HG03025 (cell line): Measurements from ENCODE around the gene XRCC3.

Source experiments
- ATAC-seq: cut with Tn5 transposase; IDR thresholded peaks from one replicate; pipeline ENCODE4 v1.9.1; 2021; ENCODE audit warnings: mild to moderate bottlenecking, moderate library complexity; ENCODE audit not compliant: unreplicated experiment, low FRiP score

XRCC3 gene

GRCh38 chr14:103715052-103716000 is at the start of gene XRCC3, which contains the start of gene ZFYVE21:
Gene XRCC3 (minus strand): TSS chr14:103715451. CDS start chr14:103711087, 4,364 bp downstream.
Gene ZFYVE21 (plus strand): TSS chr14:103715810. CDS start chr14:103715842, 32 bp downstream.
- ATAC-seq: peak; percentile 88

GRCh38 chr14:103763730-103764488 is 48.7 kb upstream of the XRCC3 start:
- ATAC-seq: no peak

- ATAC-seq: no peak
These were observed 47.3 kb upstream of the XRCC3 start for GRCh38 chr14:103762541-103762940.

GRCh38 chr14:103762036-103762435 is 46.8 kb upstream of the XRCC3 start:
- no peak for ATAC-seq

GRCh38 chr14:103758059-103758776 is 43.0 kb upstream of the XRCC3 start:
- ATAC-seq: no peak

GRCh38 chr14:103755060-103755459 is 39.8 kb upstream of the XRCC3 start:
- no peak for ATAC-seq

GRCh38 chr14:103753774-103754173 is 38.5 kb upstream of the XRCC3 start:
- ATAC-seq: no peak

- no peak for ATAC-seq
These were observed 34.6 kb upstream of the XRCC3 start for GRCh38 chr14:103749860-103750259.

- no peak for ATAC-seq
These were observed 34.2 kb upstream of the XRCC3 start for GRCh38 chr14:103749452-103749851.

GRCh38 chr14:103748534-103748857 is 33.2 kb upstream of the XRCC3 start:
- no peak for ATAC-seq

GRCh38 chr14:103746701-103747100 is 31.4 kb upstream of the XRCC3 start:
- ATAC-seq: no peak

- no peak for ATAC-seq
These were observed 30.2 kb upstream of the XRCC3 start for GRCh38 chr14:103745424-103745823.

- ATAC-seq: no peak
These were observed 29.6 kb upstream of the XRCC3 start for GRCh38 chr14:103744621-103745395.

- ATAC-seq: no peak
These were observed 28.4 kb upstream of the XRCC3 start for GRCh38 chr14:103743691-103744090.

GRCh38 chr14:103742499-103743255 is 27.4 kb upstream of the XRCC3 start:
- no peak for ATAC-seq

GRCh38 chr14:103741876-103742275 is 26.6 kb upstream of the XRCC3 start:
- no peak for ATAC-seq

GRCh38 chr14:103740991-103741689 is 25.9 kb upstream of the XRCC3 start:
- ATAC-seq: no peak

- no peak for ATAC-seq
These were observed 24.7 kb upstream of the XRCC3 start for GRCh38 chr14:103739793-103740501.
